Breast epithelium (tissue), 4 donors: ENCODE results near the gene BAZ2B. TPM values are rescaled to one million over a fixed set of nuclear protein-coding genes. Genes with fewer than 3 reads are reported as not detected.
"Not testable (repeated sequence)": the region's sequence is repeated elsewhere in the genome, so short reads cannot be mapped to it uniquely, and the experiment has no call there.

Experiments used
- DNase-seq, 2 donors: peaks; one replicate each; pipeline ENCODE4 v3.0.0-alpha.2; 2019; ENCODE audit warnings: low spot score in 2 of 2
- H3K27ac ChIP-seq, 2 donors: fragments of 200-600 bp; sonication (generic) in 1 of 2; one replicate each; pipeline ENCODE4 v1.5.1; 2016 to 2019; ENCODE audit warnings: mild to moderate bottlenecking in 1 of 2
- H3K27me3 ChIP-seq, 2 donors: fragments of 200-600 bp; sonication (generic) in 1 of 2; one replicate each; pipeline versions ENCODE4 v1.5.1 to v1.6.0; 2017 to 2019; ENCODE audit warnings: control low read depth in 1 of 2, mild to moderate bottlenecking in 1 of 2
- H3K36me3 ChIP-seq: fragments of 200-600 bp; one replicate; pipeline ENCODE4 v1.5.1; 2019
- H3K4me1 ChIP-seq, 2 donors: fragments of 200-600 bp; sonication (generic); one replicate each; pipeline ENCODE4 v1.5.1; 2016 to 2019; ENCODE audit warnings: control low read depth in 1 of 2
- H3K4me3 ChIP-seq, 3 donors: fragments of 200-600 bp; sonication (generic); 1 replicate in 2 of 3; 2 replicates in 1 of 3; pipeline ENCODE4 v1.5.1; 2016 to 2019; ENCODE audit warnings: mild to moderate bottlenecking in 3 of 3, moderate library complexity in 2 of 3
- H3K9me3 ChIP-seq, 2 donors: fragments of 200-600 bp; sonication (generic) in 1 of 2; one replicate each; pipeline ENCODE4 v1.5.1; 2016 to 2019; ENCODE audit warnings: control low read depth in 1 of 2
- POLR2A ChIP-seq: fragments of 450-650 bp; IDR thresholded peaks from one replicate; pipeline ENCODE4 v1.6.1; 2016; ENCODE audit warnings: antibody characterized with exemption, mild to moderate bottlenecking, moderate library complexity
- POLR2AphosphoS5 ChIP-seq, 3 donors: sonication (generic); formaldehyde crosslinking; IDR thresholded peaks; one replicate each; pipeline ENCODE4 v1.6.1; 2017; ENCODE audit warnings: antibody characterized with exemption in 3 of 3
- intact Hi-C: fragments of 100-400 bp; cut with DNase I; formaldehyde crosslinking; loops from one replicate; pipeline ENCODE4 v1.15.1; 2023; ENCODE audit warnings: low total_unique reads
- total RNA-seq, 3 donors: library from RNA; depleted of rRNA; stranded (reverse); fragments of >200 nt; gene quantifications; one replicate each; pipeline ENCODE4 v1.1.0, GENCODE V29; 2016
- TF ChIP-seq, protein P1 (sequence below), 3 donors: fragments of 450-650 bp; IDR thresholded peaks; one replicate each; pipeline ENCODE4 v1.5.1; 2016 to 2017; ENCODE audit warnings: antibody characterized with exemption in 3 of 3, mild to moderate bottlenecking in 3 of 3, moderate library complexity in 3 of 3

BAZ2B gene
- total RNA-seq, 3 donors from 2014 or later = 86.1 to 250 (median 143) TPM

DNA sequence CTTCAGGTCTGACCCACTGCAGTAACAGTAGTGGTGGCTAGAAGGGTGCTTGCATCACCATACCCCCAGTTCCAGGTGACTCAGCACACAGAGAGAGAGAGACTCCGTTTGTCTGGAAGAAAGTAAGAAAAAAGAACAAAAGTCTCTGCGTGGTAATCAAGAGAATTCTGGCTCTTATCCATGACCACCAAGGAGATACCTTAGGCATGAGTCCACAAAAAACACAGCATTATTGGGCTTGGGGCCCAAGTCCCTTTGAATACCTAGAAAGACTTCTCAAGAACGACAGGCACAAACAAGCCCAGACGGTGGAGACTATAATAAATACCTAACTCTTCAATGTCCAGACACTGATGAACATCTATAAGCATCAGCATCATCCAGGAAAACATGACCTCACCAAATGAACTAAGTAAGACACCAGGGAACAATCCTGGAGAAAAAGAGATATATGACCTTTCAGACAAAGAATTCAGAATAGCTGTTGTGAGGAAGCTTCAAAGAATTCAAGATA lies 21.7 kb upstream of the BAZ2B start:
- no peaks in the 10 kb centered on the region for H3K27me3 ChIP-seq
- H3K27ac ChIP-seq = no peak overlapping the region
- H3K9me3 ChIP-seq = peaks cover 0 to 6% of the 10 kb centered on the region in 2 donors
- TF ChIP-seq, protein P1, sequence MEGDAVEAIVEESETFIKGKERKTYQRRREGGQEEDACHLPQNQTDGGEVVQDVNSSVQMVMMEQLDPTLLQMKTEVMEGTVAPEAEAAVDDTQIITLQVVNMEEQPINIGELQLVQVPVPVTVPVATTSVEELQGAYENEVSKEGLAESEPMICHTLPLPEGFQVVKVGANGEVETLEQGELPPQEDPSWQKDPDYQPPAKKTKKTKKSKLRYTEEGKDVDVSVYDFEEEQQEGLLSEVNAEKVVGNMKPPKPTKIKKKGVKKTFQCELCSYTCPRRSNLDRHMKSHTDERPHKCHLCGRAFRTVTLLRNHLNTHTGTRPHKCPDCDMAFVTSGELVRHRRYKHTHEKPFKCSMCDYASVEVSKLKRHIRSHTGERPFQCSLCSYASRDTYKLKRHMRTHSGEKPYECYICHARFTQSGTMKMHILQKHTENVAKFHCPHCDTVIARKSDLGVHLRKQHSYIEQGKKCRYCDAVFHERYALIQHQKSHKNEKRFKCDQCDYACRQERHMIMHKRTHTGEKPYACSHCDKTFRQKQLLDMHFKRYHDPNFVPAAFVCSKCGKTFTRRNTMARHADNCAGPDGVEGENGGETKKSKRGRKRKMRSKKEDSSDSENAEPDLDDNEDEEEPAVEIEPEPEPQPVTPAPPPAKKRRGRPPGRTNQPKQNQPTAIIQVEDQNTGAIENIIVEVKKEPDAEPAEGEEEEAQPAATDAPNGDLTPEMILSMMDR (IDR thresholded peaks at IDR 0.05) = no peak
- no peak for TF ChIP-seq POLR2AphosphoS5 (IDR thresholded peaks at IDR 0.05)
- no peak for TF ChIP-seq POLR2A
- no peak for DNase-seq
- no peaks in the 10 kb centered on the region for H3K36me3 ChIP-seq
- H3K4me3 ChIP-seq = no peak overlapping the region
- H3K4me1 ChIP-seq = no peaks in the 10 kb centered on the region
- intact Hi-C loops = no loop called here

DNA sequence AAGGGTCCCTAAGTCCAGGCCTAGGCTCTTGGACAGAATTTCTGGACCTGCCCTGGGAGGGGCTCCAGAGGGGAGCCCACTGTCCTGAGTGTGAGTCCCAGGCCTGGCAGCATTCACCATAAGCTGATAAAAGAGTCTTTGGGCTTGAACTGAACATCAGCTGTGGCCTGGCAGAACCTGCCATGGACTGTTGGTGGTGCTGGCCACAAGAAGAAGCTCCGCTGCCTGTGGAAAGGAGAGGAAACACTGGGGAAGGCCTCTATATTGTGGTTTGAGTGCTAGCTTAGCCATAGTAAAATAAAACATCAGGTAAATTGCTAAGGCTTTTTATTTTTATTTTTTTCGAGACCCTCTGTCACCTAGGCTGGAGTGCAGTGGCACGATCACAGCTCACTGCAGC lies 20.9 kb upstream of the BAZ2B start:
- no peak for DNase-seq
- Histone ChIP-seq H3K27ac (no peak overlapping the region), H3K9me3 (peaks cover 0 to 6% of the 10 kb centered on the region in 2 donors), H3K27me3 (no peaks in the 10 kb centered on the region), H3K4me3 (no peak overlapping the region), H3K4me1 (no peaks in the 10 kb centered on the region), H3K36me3 (no peaks in the 10 kb centered on the region)
- intact Hi-C loops = no loop called here
- TF ChIP-seq, protein P1 (IDR thresholded peaks at IDR 0.05) = no peak
- TF ChIP-seq POLR2AphosphoS5 (IDR thresholded peaks at IDR 0.05) = no peak
- no peak for TF ChIP-seq POLR2A

GRCh38 chr2:159635006-159635789 lies 18.9 kb upstream of the BAZ2B start:
- Histone ChIP-seq H3K4me3 (no peak overlapping the region), H3K36me3 (no peaks in the 10 kb centered on the region), H3K27me3 (no peaks in the 10 kb centered on the region), H3K4me1 (no peaks in the 10 kb centered on the region), H3K9me3 (peaks cover 0 to 6% of the 10 kb centered on the region in 2 donors), H3K27ac (peak overlapping the region in 1 of 2 donors; percentile 10)
- no peak for DNase-seq
- intact Hi-C loops = no loop called here
- no peak for TF ChIP-seq POLR2AphosphoS5 (IDR thresholded peaks at IDR 0.05)
- TF ChIP-seq, protein P1 (IDR thresholded peaks at IDR 0.05) = no peak
- no peak for TF ChIP-seq POLR2A

DNA sequence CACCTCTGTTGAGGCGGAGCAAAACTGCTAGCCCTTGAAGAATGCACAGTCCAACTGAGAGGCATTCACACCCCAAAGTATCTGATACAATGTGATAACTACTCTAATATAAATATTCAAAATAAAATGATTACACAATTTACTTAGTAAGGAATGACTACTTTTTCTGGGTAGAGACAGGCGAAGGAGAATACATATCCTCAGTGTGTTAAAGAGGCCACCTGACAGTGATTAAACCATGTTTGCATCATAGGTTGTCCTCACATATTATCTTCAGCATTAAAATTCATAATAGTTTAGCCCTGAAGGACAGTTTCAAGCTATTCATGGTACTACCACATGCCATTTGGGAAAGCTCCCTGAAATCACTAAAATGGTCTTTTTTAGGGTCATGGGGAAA lies 16.9 kb upstream of the BAZ2B start:
- intact Hi-C loops = no loop called here
- Histone ChIP-seq H3K36me3 (no peaks in the 10 kb centered on the region), H3K9me3 (no peaks in the 10 kb centered on the region), H3K4me1 (no peaks in the 10 kb centered on the region), H3K27ac (no peak overlapping the region), H3K27me3 (no peaks in the 10 kb centered on the region), H3K4me3 (no peak overlapping the region)
- TF ChIP-seq POLR2AphosphoS5 (IDR thresholded peaks at IDR 0.05) = no peak
- TF ChIP-seq POLR2A = no peak
- TF ChIP-seq, protein P1 (IDR thresholded peaks at IDR 0.05) = no peak
- DNase-seq = no peak

- H3K36me3 ChIP-seq, H3K4me3 ChIP-seq, intact Hi-C loops, H3K27me3 ChIP-seq, H3K4me1 ChIP-seq, DNase-seq, H3K9me3 ChIP-seq, H3K27ac ChIP-seq: not testable (repeated sequence)
Measured at GRCh38 chr2:159625628-159626027, 9.3 kb upstream of the BAZ2B start.
